ENCODE data around the gene FRRS1. TPM values are rescaled to one million over a fixed set of nuclear protein-coding genes. Genes with fewer than 3 reads are reported as not detected.

The FRRS1 gene
- total RNA-seq, 2 experiments from 2014 or later: 4.2 to 4.3 TPM

DNA sequence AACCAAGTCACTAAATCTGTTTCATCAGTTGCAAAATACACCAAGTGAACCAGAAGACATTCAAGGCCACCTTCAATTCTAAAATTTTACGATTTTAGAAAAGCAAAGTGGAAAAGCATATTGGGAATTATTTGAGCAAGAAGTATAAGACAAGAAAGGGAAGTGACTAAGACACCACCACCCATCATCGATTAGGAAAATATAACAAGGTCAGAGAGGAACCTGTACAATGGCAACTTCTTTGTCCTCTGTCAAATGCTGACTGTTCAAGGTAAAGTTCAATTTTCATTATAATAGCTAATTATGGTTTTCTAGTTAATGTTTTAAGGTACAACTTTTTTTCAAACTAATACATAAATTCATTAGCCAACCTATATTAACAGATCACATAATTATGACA lies 10.8 kb downstream of the FRRS1 start:
- no peaks in the 10 kb centered on the region for H3K27me3 Mint-ChIP-seq
- H3K4me1 Mint-ChIP-seq: peaks cover 30% of the 10 kb centered on the region
- no peak overlapping the region for H3K4me3 Mint-ChIP-seq
- peaks cover 5% of the 10 kb centered on the region for H3K9me3 Mint-ChIP-seq
- peaks cover 7% of the 10 kb centered on the region for H3K36me3 Mint-ChIP-seq
- no peak overlapping the region for H3K27ac Mint-ChIP-seq
- no peak for DNase-seq

- H3K36me3 Mint-ChIP-seq: peaks cover 13% of the 10 kb centered on the region
- no peak overlapping the region for H3K4me3 Mint-ChIP-seq
- DNase-seq: no peak
- H3K27ac Mint-ChIP-seq: no peak overlapping the region
- H3K9me3 Mint-ChIP-seq: peaks cover 5% of the 10 kb centered on the region
- H3K4me1 Mint-ChIP-seq: peaks cover 37% of the 10 kb centered on the region
- H3K27me3 Mint-ChIP-seq: no peaks in the 10 kb centered on the region
Measured at GRCh38 chr1:99754697-99755096, 11.7 kb downstream of the FRRS1 start.

DNA sequence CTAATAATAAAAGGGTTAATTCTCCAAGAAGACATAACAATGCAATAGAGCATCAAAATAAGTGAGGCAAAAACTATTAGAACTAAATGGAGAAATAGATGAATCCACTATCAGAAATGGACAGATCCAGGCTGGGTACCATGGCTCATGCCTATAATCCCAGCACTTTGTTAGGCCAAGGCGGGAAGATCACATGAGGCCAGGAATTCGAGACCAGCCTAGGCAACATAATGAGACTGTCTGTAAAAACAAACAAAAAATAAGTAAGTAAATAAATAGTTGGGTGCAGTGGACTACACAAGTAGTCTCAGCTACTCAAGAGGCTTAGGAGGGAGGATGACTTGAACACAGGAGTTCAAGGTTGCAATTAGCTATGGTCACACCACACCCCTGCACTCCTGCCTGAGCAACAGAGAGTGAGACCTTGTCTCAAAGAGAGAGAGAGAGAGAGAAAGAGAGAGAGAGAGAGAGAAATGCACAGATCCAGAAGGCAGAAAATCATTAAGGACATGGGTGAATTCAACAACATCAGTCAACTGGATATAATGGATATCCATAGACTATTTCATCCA lies 12.3 kb downstream of the FRRS1 start:
- no peak overlapping the region for H3K27ac Mint-ChIP-seq
- DNase-seq: no peak
- H3K4me1 Mint-ChIP-seq: peaks cover 39% of the 10 kb centered on the region
- no peak overlapping the region for H3K4me3 Mint-ChIP-seq
- peaks cover 9% of the 10 kb centered on the region for H3K36me3 Mint-ChIP-seq
- peaks cover 1% of the 10 kb centered on the region for H3K9me3 Mint-ChIP-seq
- H3K27me3 Mint-ChIP-seq: no peaks in the 10 kb centered on the region

DNA sequence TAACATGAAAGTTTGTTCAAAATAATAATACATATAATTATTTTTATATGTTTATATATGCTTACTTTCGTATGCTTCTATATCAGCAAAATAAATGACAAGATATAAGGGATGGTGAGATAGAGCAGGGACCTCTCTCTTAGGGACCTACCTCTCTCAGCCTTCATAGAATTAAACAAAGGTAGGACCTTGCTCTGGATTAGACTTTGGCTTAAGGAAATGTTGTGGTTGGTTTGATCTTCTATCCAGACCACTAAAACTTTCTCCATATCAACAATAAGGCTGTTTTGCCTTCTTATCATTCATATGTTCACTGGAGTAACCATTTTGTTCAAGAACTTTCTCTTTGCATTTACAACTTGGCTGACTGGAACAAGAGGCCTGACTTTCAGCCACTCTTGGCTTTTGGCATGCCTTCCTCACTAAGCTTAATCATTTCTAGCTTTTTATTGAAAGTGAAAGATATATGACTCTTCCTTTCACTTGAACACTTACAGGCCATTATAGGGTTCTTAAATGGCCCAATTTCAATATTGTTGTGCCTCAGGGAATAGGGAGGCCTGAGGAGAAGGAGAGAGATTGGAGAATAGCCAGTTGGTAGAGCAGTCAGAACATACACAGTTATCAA lies 14.4 kb downstream of the FRRS1 start:
- peak overlapping the region; percentile 59 for H3K27ac Mint-ChIP-seq
- H3K9me3 Mint-ChIP-seq: no peaks in the 10 kb centered on the region
- H3K27me3 Mint-ChIP-seq: no peaks in the 10 kb centered on the region
- peaks cover 7% of the 10 kb centered on the region for H3K36me3 Mint-ChIP-seq
- H3K4me3 Mint-ChIP-seq: no peak overlapping the region
- peak; percentile 14 for DNase-seq
- H3K4me1 Mint-ChIP-seq: peaks cover 24% of the 10 kb centered on the region

DNA sequence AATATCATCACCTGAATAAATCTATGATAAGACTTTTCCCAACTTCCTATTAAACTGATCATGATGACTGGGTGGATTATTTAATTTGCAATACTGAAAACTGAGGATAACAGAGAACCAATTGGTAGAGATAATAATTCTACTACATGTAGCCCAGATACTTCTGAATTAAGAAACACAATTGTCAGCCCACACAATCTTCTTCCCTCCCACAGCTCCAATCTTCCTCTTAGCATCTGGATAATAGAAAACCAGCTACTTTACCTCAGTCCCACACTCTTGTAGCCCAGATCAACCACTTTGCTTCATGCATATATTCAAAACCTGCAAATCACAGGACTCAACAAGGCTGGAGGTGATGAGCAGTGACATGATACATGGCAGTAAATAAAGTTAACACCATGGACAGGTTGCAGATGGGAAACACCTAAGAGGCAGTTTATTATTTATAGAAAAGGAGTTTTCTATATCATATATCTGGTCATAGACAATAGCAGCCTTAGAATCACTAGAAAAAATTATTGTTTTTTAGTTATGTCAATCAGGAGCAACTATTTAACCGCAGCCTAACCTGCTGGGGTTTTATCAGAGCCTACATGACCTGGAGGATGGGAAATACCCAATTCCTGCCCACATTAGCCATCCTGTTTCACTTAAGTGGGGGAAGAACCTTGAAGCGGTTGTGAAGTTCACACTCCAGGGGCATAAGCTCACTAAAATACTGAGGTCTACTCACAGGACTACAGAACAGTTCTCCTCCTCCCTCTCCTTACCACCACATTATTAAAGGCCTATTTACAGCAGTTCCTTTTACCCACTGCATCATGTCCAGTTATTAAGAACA lies 16.7 kb downstream of the FRRS1 start:
- H3K36me3 Mint-ChIP-seq: peaks cover 12% of the 10 kb centered on the region
- no peaks in the 10 kb centered on the region for H3K9me3 Mint-ChIP-seq
- no peak overlapping the region for H3K27ac Mint-ChIP-seq
- H3K4me1 Mint-ChIP-seq: peaks cover 23% of the 10 kb centered on the region
- H3K27me3 Mint-ChIP-seq: no peaks in the 10 kb centered on the region
- peak overlapping the region; percentile 29 for H3K4me3 Mint-ChIP-seq
- peak; percentile 18 for DNase-seq

DNA sequence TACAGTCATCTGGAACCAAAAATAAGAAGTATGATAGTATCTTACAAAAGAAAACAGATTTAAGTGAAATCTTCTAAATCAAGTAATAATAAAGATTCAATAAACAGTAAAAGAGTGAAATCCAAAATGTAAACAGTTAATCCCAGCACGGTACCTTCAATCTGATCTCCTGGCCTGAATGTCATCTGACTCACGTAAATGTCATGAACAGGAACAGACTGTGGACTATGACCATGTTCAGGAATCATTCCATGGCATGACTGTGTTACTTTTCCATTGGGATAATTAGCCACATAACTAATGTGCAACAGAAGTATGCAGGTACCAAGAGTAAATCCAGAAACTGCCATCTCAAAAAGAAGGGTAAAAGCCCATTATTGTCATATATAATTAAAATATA lies 18.0 kb downstream of the FRRS1 start:
- no peak overlapping the region for H3K27ac Mint-ChIP-seq
- H3K9me3 Mint-ChIP-seq: no peaks in the 10 kb centered on the region
- H3K4me3 Mint-ChIP-seq: no peak overlapping the region
- peaks cover 12% of the 10 kb centered on the region for H3K36me3 Mint-ChIP-seq
- H3K4me1 Mint-ChIP-seq: peaks cover 23% of the 10 kb centered on the region
- DNase-seq: no peak
- no peaks in the 10 kb centered on the region for H3K27me3 Mint-ChIP-seq

- Mint-ChIP-seq H3K4me1 (peaks cover 11% of the 10 kb centered on the region), H3K4me3 (no peak overlapping the region), H3K36me3 (peaks cover 12% of the 10 kb centered on the region), H3K27me3 (no peaks in the 10 kb centered on the region), H3K27ac (no peak overlapping the region), H3K9me3 (no peaks in the 10 kb centered on the region)
- no peak for DNase-seq
Measured at GRCh38 chr1:99745684-99746083, 20.8 kb downstream of the FRRS1 start.

DNA sequence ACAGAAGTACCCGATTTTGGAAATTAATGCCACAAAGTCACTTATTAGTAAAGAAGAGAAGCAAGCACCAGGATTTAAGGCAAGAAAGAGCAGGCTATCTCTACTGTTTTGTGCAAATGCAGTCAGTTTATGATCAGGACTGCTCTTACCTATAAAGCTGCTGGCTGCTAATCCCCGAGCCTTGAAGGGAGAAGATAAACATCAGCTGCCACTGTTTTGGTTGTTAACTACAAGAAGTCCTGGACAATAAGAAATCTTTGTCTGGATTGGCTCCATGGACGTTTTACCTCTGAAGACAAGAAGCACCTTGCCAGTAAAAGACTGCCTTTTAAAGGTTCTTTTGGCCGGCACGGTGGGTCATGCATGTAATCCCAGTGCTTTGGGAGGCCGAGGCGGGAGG lies 21.4 kb downstream of the FRRS1 start:
- DNase-seq: no peak
- Mint-ChIP-seq H3K27ac (no peak overlapping the region), H3K9me3 (no peaks in the 10 kb centered on the region), H3K4me3 (no peak overlapping the region), H3K27me3 (no peaks in the 10 kb centered on the region), H3K4me1 (peaks cover 5% of the 10 kb centered on the region), H3K36me3 (peaks cover 6% of the 10 kb centered on the region)

DNA sequence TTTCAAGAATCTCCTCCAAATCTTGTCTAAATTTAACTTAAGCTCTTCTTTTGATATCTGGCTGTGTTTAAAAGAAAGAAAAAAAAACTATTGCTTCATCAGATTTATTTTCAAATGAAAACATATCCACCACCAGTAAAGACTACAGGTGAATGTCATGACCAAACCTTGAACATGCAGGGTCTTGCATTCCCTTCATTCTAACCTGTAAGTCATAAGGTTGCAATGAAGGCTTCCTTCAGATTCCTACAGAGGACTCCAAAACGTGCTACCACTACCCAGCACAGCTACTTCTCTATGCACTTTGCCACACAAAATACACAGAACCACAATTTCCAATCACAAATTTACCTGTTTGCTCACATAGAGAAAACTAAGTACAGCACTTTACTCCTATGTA lies 26.3 kb downstream of the FRRS1 start:
- no peak for DNase-seq
- H3K4me3 Mint-ChIP-seq: no peak overlapping the region

GRCh38 chr1:99738858-99739465 lies 27.5 kb downstream of the FRRS1 start:
- DNase-seq: no peak
- H3K36me3 Mint-ChIP-seq: peaks cover 2% of the 10 kb centered on the region
- H3K27me3 Mint-ChIP-seq: no peaks in the 10 kb centered on the region
- no peaks in the 10 kb centered on the region for H3K9me3 Mint-ChIP-seq
- H3K4me1 Mint-ChIP-seq: no peaks in the 10 kb centered on the region
- H3K4me3 Mint-ChIP-seq: no peak overlapping the region
- H3K27ac Mint-ChIP-seq: no peak overlapping the region

More for the DNA sequence above, 26.3 kb downstream of the FRRS1 start:
- peaks cover 2% of the 10 kb centered on the region for H3K36me3 Mint-ChIP-seq
- H3K27ac Mint-ChIP-seq: no peak overlapping the region
- H3K9me3 Mint-ChIP-seq: no peaks in the 10 kb centered on the region
- H3K27me3 Mint-ChIP-seq: no peaks in the 10 kb centered on the region
- H3K4me1 Mint-ChIP-seq: no peaks in the 10 kb centered on the region

- Mint-ChIP-seq H3K9me3 (no peaks in the 10 kb centered on the region), H3K36me3 (peaks cover 2% of the 10 kb centered on the region), H3K4me3 (no peak overlapping the region), H3K4me1 (no peaks in the 10 kb centered on the region), H3K27ac (no peak overlapping the region), H3K27me3 (no peaks in the 10 kb centered on the region)
- DNase-seq: no peak
Measured at GRCh38 chr1:99737016-99737415, 29.4 kb downstream of the FRRS1 start.

GRCh38 chr1:99735852-99736251 lies 30.6 kb downstream of the FRRS1 start:
- no peak for DNase-seq
- Mint-ChIP-seq H3K4me1 (no peaks in the 10 kb centered on the region), H3K27me3 (no peaks in the 10 kb centered on the region), H3K27ac (no peak overlapping the region), H3K4me3 (no peak overlapping the region), H3K9me3 (no peaks in the 10 kb centered on the region), H3K36me3 (no peaks in the 10 kb centered on the region)

- Mint-ChIP-seq H3K36me3 (no peaks in the 10 kb centered on the region), H3K27ac (no peak overlapping the region), H3K4me3 (no peak overlapping the region), H3K9me3 (no peaks in the 10 kb centered on the region), H3K27me3 (no peaks in the 10 kb centered on the region), H3K4me1 (no peaks in the 10 kb centered on the region)
- DNase-seq: no peak
Measured at GRCh38 chr1:99731384-99731783, 35.1 kb downstream of the FRRS1 start.

GRCh38 chr1:99728494-99729235 lies 37.8 kb downstream of the FRRS1 start:
- H3K4me3 Mint-ChIP-seq: no peak overlapping the region
- H3K27me3 Mint-ChIP-seq: no peaks in the 10 kb centered on the region
- H3K27ac Mint-ChIP-seq: no peak overlapping the region
- no peak for DNase-seq
- H3K9me3 Mint-ChIP-seq: no peaks in the 10 kb centered on the region
- no peaks in the 10 kb centered on the region for H3K36me3 Mint-ChIP-seq
- no peaks in the 10 kb centered on the region for H3K4me1 Mint-ChIP-seq
